AG10803 (cell line): Measurements from ENCODE around the gene NMRK2.

Experiments used
- DNase-seq: peaks from one replicate; pipeline ENCODE4 v3.0.0; 2010; ENCODE audit warnings: low read depth
- H3K4me3 ChIP-seq: 2 replicates; pipeline ENCODE4 v1.5.1; 2011; ENCODE audit warnings: mild to moderate bottlenecking, low read length, control low read depth
- CTCF ChIP-seq: conservative IDR thresholded peaks from 2 replicates; pipeline ENCODE4 v1.5.1; 2011; ENCODE audit warnings: mild to moderate bottlenecking, low read length, control low read depth, inconsistent platforms

NMRK2 gene

DNA sequence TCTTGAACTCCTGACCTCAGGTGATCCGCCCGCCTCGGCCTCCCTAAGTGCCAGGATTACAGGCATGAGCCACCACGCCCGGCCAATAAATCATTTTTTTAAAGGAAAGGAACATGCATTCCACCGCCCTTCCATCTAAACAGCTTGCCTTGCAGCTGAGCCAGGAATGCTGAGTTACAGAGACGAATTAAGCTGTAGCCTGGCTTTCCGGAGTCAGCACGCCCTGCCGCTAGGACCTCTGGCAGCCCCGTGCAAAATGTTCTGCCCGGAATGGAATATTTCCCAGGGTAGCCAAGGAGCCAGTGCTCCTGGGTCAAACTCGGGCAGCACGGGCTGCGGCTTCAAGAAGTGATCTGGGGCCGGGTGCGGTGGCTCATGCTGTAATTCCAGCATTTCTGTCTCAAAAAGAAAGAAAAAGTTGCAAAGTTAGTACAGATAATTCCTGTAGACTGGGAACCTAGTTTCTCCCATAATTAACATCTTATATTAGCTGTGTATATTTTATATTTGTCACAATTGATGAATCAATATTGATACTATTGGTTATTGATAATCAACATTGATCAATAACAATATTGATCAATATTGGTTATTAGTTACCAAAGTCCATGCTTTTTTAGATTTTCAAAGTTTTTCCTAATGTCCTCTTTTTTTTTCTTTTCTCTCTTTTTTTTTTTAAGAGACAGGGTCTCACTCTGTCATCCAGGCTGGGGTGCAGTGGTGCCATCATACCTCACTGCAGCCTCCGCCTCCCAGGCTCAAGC lies 33.2 kb upstream of the NMRK2 start:
- TF ChIP-seq CTCF: no peak
- H3K4me3 ChIP-seq: no peak overlapping the region
- DNase-seq: peak; percentile 9

DNA sequence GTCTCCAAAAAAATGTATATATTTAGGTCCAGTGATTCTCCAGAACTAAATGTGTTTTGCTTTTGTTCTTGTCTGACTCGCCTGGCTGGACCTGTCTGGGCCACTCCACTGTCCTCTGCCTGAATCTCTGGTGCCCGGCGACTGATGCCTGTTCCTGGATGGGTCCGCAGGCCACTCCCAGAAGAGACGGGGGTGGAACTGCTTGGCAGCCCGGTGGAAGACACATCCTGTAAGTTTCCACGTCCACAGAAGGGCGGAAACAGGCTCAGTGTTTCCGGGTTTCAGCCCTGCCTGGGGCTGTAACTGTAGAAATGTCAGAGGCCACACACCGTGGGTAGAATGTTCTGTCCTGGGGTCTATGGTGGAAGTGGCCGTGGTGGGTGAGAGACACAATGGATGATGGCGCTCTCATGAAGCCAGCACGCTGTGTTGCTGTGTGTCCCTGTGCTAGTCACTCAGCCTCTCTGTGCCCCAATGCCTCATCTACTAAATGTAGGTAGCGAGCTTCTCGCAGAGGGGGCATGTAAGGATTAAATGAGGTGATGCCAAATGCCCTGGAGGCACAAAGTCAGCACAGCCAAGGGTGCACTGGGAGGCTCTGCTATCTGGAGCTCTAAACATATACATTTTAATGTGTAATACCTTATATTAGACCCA lies 30.4 kb upstream of the NMRK2 start:
- no peak for DNase-seq
- no peak for TF ChIP-seq CTCF
- H3K4me3 ChIP-seq: no peak overlapping the region

GRCh38 chr19:3904233-3904632 lies 28.6 kb upstream of the NMRK2 start:
- no peak for DNase-seq
- no peak for TF ChIP-seq CTCF
- H3K4me3 ChIP-seq: no peak overlapping the region

DNA sequence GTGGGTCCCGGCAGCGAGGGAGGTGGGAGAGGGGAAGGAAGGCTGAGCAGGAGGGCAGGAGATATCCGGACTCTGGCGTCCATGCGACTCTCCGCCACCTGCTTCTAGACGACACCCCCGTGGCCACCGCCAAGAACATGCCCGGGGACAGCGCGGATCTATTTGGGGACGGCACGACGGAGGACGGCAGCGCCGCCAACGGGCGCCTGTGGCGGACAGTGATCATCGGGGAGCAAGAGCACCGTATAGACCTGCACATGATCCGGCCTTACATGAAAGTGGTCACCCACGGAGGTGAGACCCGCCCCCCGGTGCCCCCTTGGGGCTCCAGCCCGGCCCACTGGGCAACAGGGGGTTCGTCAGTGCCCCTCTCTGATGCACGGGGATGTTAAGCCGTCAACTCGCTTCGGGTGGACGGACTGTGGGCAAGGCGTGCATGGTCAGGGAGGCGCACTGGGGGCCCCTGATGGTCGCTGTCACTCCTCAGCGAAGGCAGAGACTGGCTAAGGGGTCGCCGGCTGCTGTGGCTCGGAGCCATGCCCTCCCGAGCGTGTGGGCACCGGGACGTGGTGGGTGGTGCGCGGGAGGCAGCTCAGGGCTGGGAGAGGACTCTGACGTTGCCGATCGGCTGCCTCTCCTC lies 25.1 kb upstream of the NMRK2 start:
- no peak for TF ChIP-seq CTCF
- no peak overlapping the region for H3K4me3 ChIP-seq

GRCh38 chr19:3908266-3909054 lies 24.4 kb upstream of the NMRK2 start:
- no peak overlapping the region for H3K4me3 ChIP-seq
- no peak for TF ChIP-seq CTCF
- no peak for DNase-seq

More for the DNA sequence above, 25.1 kb upstream of the NMRK2 start:
- no peak for DNase-seq

- TF ChIP-seq CTCF: no peak
- DNase-seq: no peak
- H3K4me3 ChIP-seq: no peak overlapping the region
Measured at GRCh38 chr19:3910105-3910504, 22.8 kb upstream of the NMRK2 start.
